Duodenal mucosa (tissue), 2 donors: ENCODE data around the gene APOL4.
"Not testable (repeated sequence)": the region's sequence is repeated elsewhere in the genome, so short reads cannot be mapped to it uniquely, and the experiment has no call there.

Experiments
- H3K27ac ChIP-seq: one replicate; pipeline ENCODE4 v1.7.0; 2013; ENCODE audit warnings: low read depth, low read length
- H3K27me3 ChIP-seq, 2 donors: one replicate each; pipeline ENCODE4 v1.7.0; 2013; ENCODE audit warnings: low read length in 2 of 2, control low read depth in 1 of 2; ENCODE audit not compliant: insufficient read depth in 2 of 2, control insufficient read depth in 1 of 2
- H3K36me3 ChIP-seq, 2 donors: one replicate each; pipeline ENCODE4 v1.7.0; 2013; ENCODE audit warnings: low read length in 2 of 2, control low read depth in 1 of 2; ENCODE audit not compliant: insufficient read depth in 2 of 2, control insufficient read depth in 1 of 2
- H3K4me1 ChIP-seq, 2 donors: one replicate each; pipeline ENCODE4 v1.7.0; 2013; ENCODE audit warnings: low read length in 2 of 2, control low read depth in 1 of 2; ENCODE audit not compliant: insufficient read depth in 2 of 2, control insufficient read depth in 1 of 2
- H3K4me3 ChIP-seq, 2 donors: one replicate each; pipeline ENCODE4 v1.7.0; 2013; ENCODE audit warnings: low read length in 2 of 2, low read depth in 1 of 2
- H3K9ac ChIP-seq, 2 donors: one replicate each; pipeline ENCODE4 v1.7.0; 2013; ENCODE audit warnings: low read length in 2 of 2, low read depth in 1 of 2
- H3K9me3 ChIP-seq, 2 donors: one replicate each; pipeline ENCODE4 v1.7.0; 2013; ENCODE audit warnings: low read length in 2 of 2, control low read depth in 1 of 2; ENCODE audit not compliant: control insufficient read depth in 1 of 2

Gene APOL4

DNA sequence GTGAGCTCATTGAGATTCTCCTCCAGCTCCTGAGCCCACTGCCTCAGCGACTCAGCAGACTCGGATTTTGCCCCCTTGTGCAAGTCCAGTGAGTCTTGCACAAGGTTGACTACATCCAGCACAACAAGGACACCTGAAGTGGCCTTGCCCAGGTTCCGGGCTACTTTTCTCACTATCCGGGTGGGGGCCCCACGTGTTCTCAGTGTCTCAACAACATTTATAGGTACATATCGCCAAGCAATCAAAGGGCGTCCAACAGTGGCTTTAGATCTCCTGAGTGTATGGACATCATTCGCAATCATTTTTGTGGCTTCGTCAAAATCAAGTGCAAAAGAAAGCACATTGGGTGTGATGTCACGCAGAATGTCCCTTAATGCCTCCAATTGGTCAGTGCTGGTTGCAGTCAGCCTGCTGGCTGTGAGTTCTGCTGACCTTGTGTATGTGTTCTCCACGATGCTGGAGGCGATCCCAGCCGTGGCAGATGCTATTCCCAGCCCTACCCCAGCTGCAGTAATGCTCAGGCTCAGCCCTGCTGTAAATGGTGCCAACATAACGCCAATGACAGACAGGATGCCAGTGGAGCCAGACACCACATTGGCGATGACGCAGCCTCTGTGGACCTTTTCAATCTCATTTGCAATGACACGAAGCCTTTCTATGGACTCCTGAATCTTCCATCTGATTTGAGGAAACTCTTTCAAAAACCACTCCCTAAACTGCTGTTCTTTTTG is 10.3 kb downstream of the APOL4 start:
- Histone ChIP-seq H3K27me3 (no peaks in the 10 kb centered on the region), H3K27ac (no peak overlapping the region), H3K9ac (no peak overlapping the region), H3K4me3 (no peak overlapping the region), H3K36me3 (peaks cover 0 to 3% of the 10 kb centered on the region in 2 donors), H3K4me1 (no peaks in the 10 kb centered on the region), H3K9me3 (no peaks in the 10 kb centered on the region)

- H3K4me1 ChIP-seq, H3K9ac ChIP-seq, H3K36me3 ChIP-seq, H3K9me3 ChIP-seq, H3K27ac ChIP-seq, H3K4me3 ChIP-seq, H3K27me3 ChIP-seq: not testable (repeated sequence)
These were observed 13.7 kb downstream of the APOL4 start for GRCh38 chr22:36187862-36188261.

DNA sequence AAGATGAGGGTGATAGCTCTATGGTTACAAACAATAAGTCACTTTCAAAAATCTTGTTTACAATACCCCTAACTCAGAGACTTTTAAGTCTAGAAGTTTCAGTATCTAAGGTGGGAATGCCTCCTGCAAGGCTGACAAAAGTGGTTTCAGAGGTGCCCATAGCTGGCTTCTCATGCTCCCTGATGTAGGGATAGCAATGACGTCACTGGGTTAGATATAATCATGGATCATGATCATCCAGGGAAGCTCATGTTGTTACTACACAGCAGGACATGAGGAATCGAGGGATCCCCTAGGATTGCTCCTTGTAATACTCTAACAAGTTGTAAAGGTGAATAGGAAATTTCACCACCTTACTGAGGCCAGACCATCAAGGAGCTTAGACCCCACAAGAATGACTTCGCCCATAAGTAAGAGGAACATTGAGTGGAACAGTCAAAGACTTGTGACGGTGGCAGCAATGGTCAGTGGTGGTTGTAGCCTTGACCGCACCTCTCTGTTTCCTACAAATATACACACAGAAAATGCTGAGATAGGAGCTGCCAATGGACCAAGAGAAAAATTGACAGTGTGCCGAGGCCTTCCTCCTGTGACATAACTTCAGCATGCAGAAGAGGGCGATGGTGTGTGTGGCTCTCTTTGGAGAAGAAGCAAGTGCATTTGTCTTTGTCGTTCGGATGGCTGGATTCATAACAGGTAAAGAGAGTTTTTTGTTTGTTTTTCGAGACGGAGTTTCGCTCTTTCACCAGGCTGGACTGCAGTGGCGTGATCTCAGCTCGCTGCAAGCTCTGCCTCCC is 15.6 kb downstream of the APOL4 start:
- no peak overlapping the region for H3K9ac ChIP-seq
- H3K36me3 ChIP-seq, result no peaks in the 10 kb centered on the region
- no peak overlapping the region for H3K27ac ChIP-seq
- H3K27me3 ChIP-seq, result no peaks in the 10 kb centered on the region
- H3K4me1 ChIP-seq, result peaks cover 0 to 3% of the 10 kb centered on the region in 2 donors
- H3K4me3 ChIP-seq, result no peak overlapping the region
- H3K9me3 ChIP-seq, result no peaks in the 10 kb centered on the region

DNA sequence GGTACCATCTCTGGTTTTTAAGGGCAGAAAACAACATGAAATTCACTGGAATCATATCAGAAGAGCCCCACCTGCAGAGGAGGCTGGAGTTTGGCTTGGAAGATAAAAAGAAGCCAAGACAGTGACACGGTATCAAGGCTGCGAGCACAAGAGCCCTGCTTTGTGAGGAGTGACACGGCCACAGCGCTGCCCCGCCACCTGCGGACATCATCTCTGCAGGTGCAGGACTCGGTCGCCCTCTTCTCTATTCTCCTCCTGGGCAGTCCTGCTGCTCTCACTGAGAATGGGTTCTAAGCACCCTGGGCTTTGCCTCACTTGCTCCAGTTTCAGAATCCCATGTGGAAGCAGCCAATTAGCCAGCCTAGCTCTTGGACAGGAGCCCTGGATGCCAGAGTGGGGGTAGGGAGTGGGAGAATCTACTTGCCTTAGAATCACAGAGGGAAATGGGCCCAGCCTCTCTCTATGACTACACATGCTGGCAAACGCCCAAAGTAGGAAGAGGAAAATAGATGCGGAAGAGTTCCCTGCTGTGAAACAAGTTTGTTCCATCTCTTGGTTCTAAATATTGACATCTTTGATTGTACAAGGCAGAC is 17.1 kb downstream of the APOL4 start:
- Histone ChIP-seq H3K27ac (no peak overlapping the region), H3K36me3 (no peaks in the 10 kb centered on the region), H3K4me1 (peaks cover 5 to 7% of the 10 kb centered on the region in 2 donors), H3K9ac (no peak overlapping the region), H3K27me3 (no peaks in the 10 kb centered on the region), H3K9me3 (no peaks in the 10 kb centered on the region), H3K4me3 (no peak overlapping the region)

DNA sequence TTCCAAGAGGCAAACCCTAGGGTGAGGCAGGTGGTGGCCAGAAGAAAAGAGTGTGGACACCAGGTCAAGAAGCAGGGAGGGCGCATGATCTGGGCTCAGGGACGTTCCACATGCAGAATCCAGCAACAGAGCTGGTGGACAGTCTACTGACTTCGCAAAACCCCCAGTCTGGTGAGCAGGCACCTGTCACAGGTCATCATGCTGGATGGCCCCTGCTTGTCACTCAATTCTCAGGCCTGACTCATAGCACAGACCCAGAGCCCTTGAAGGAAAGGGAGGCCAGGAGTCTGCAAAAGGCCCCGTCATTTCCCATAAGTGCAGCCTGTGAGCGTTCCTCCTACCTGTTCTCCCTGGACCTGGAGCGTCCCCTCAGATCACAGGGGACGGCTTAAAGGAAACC is 18.2 kb downstream of the APOL4 start:
- H3K9me3 ChIP-seq, result no peaks in the 10 kb centered on the region
- no peak overlapping the region for H3K9ac ChIP-seq
- no peak overlapping the region for H3K4me3 ChIP-seq
- H3K4me1 ChIP-seq, result peaks cover 5 to 7% of the 10 kb centered on the region in 2 donors
- no peaks in the 10 kb centered on the region for H3K27me3 ChIP-seq
- H3K27ac ChIP-seq, result no peak overlapping the region
- H3K36me3 ChIP-seq, result no peaks in the 10 kb centered on the region

DNA sequence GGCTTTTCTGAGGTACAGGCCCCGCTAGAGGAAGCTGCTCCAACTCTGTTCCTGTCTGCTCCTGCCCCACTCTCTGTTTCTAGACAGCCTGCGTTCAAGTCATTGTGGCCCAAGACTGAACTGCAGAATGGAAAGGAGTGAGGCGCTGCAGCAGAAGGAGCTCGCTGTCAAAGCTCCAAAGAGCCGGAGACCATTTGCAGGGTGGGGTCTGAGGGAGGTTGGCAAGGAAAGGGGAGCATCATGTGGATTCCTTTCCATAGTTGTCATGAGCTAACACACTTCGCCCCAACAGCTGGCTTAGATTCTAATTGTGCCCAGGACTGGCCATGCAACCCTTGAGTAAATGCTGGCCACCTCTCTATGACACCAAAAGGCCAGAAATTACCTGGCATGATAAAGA is 18.8 kb downstream of the APOL4 start:
- Histone ChIP-seq H3K9me3 (no peaks in the 10 kb centered on the region), H3K27ac (no peak overlapping the region), H3K9ac (no peak overlapping the region), H3K36me3 (no peaks in the 10 kb centered on the region), H3K4me3 (no peak overlapping the region), H3K4me1 (peaks cover 5 to 7% of the 10 kb centered on the region in 2 donors), H3K27me3 (no peaks in the 10 kb centered on the region)

DNA sequence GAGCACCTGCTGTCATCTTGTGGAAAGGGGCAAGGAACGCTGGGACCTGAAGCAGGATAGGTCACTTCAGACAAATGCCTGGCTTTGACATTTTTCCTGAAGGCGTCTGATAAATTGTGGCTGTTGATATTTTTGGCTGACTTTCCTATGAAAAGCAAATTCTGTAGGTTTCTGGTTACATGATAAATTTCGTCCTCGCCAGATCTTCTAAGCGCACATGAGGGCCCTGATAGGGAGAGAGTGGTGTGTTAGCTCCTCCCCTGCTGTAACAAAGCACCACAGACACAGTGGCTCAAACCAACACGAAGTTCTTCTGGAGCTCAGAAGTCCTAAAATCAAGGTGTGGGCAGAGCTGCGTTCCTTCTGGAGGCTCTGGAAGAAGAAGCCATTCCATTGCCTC is 19.6 kb downstream of the APOL4 start:
- no peak overlapping the region for H3K4me3 ChIP-seq
- no peak overlapping the region for H3K9ac ChIP-seq
- no peaks in the 10 kb centered on the region for H3K36me3 ChIP-seq
- peaks cover 5 to 7% of the 10 kb centered on the region in 2 donors for H3K4me1 ChIP-seq
- H3K9me3 ChIP-seq, result no peaks in the 10 kb centered on the region
- no peak overlapping the region for H3K27ac ChIP-seq
- H3K27me3 ChIP-seq, result no peaks in the 10 kb centered on the region

DNA sequence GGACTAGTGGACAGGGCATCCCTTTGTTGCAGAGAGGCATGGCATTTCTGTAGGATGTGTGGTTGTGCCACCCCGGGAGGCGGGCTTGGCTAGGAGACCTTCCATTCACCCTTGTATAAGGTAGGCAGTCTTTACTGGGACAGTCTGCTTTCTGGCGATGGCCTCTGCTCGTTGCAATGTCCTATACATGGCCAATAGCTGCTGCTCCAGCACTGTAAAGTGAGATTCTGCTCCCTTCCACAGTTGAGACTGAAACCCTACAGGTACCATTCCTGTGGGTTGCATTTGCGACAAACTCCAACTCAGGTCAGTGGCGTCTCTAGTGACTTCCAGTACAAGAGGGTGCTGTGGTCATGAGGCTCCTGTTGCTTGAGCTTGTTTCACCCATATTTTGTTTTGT is 20.7 kb downstream of the APOL4 start:
- Histone ChIP-seq H3K27me3 (no peaks in the 10 kb centered on the region), H3K9me3 (no peaks in the 10 kb centered on the region), H3K4me1 (peaks cover 5 to 7% of the 10 kb centered on the region in 2 donors), H3K27ac (no peak overlapping the region), H3K36me3 (no peaks in the 10 kb centered on the region), H3K9ac (no peak overlapping the region), H3K4me3 (no peak overlapping the region)

DNA sequence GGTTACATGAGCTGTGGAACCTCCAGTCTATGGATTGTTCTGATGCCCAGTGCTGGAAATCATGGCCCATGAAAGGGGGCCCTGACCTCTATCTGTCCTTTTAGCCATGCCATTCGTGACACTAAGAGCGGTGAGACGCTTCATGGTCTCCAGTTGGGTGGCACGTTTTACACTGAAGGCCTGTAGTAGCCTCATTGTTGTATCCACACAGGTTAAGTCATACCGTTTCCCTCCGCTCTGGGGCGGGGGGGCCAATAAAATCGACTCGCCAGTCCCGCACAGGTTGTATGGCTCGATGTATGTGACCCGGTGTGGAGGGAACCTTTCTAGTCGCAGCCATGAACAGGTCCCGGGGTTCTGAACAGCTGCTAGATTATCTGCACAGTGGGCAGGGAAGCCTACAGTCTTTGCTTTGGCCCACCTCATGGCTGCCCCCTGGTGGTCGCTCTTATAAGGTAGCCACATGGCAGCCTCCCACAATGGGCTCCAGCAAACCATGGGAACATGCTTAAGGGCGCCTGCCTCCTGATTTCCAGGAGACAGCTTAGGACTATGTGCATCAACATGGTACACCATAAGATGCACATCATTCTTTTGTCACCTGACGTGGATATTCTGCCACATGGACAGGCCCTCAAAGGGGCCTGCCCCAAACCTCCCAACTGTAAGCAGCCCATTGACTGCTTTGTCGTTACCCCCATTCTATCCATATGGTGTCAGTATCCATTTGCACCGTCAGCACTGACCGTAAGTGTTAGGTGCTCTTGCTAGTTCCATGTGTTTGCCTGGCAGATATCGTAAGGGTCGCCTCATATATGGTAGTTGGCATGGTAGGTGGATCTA is 21.4 kb downstream of the APOL4 start:
- H3K4me3 ChIP-seq, result no peak overlapping the region
- H3K36me3 ChIP-seq, result no peaks in the 10 kb centered on the region
- peaks cover 5 to 7% of the 10 kb centered on the region in 2 donors for H3K4me1 ChIP-seq
- H3K27ac ChIP-seq, result no peak overlapping the region
- no peak overlapping the region for H3K9ac ChIP-seq
- H3K9me3 ChIP-seq, result no peaks in the 10 kb centered on the region
- H3K27me3 ChIP-seq, result no peaks in the 10 kb centered on the region
